ENCODE results near the gene CHMP4A. TPM values are rescaled to one million over a fixed set of nuclear protein-coding genes. Genes with fewer than 3 reads are reported as not detected.

CHMP4A gene
- total and polyA plus RNA-seq, 2 of the 13 experiments (the other 11 are each of a cell fraction or from before 2014, with no cell fraction given) = 83.6 to 113 TPM

DNA sequence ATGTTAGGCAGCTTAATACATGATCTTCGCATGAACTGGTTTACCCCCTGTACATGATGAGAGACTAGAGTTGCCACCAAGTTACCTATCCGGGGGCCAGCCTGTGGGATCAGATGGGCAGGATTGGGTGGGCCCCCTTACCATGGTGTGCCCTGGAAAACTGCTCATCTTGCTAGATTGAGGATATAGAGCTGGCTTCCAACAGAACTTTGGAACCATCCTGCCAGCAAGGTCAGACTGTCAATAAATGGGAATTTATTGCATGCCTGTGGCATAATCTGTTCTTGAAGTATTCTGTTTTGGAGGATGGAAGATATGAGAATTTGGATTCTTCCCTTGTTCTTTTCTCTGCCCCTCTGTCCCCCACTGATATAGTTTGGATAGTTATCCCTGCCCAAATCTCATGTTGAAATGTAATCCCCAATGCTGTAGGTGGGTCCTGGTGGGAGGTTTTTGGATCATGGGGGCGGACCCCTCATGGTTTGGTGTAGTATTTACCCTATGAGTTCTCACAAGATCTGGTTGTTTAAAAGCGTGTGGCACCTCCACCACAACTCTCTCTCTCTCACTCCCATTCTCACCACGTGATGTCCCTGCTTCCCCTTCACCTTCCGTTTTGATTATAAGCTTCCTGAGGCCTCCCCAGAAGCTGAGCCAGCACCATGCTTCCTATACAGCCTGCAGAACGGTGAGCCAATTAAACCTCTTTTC lies 14.3 kb downstream of the CHMP4A start (continued):
- peak; percentile 45; the same call in 1 of the 2 replicates for TF ChIP-seq HNF1B (CRISPR knock-in tag; IDR thresholded peaks at IDR 0.05)
- no peak for TF ChIP-seq NFKB2 (CRISPR knock-in tag; IDR thresholded peaks at IDR 0.05; ENCODE audit: borderline replicate concordance)
- TF ChIP-seq SAP130 (CRISPR knock-in tag; IDR thresholded peaks at IDR 0.05; ENCODE audit: low read depth) = 0 out of 2 replicates have a peak, but pooled peaks have one; percentile 26
- TF ChIP-seq, protein P1, sequence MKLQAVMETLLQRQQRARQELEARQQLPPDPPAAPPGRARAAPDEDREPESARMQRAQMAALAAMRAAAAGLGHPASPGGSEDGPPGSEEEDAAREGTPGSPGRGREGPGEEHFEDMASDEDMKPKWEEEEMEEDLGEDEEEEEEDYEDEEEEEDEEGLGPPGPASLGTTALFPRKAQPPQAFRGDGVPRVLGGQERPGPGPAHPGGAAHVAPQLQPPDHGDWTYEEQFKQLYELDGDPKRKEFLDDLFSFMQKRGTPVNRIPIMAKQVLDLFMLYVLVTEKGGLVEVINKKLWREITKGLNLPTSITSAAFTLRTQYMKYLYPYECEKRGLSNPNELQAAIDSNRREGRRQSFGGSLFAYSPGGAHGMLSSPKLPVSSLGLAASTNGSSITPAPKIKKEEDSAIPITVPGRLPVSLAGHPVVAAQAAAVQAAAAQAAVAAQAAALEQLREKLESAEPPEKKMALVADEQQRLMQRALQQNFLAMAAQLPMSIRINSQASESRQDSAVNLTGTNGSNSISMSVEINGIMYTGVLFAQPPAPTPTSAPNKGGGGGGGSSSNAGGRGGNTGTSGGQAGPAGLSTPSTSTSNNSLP (IDR thresholded peaks at IDR 0.05; ENCODE audit: low read depth, low read length) = peak; percentile 20; the same call in 1 of the 2 replicates
- peak; percentile 23 for TF ChIP-seq TEAD3 (CRISPR knock-in tag; optimal IDR thresholded peaks at IDR 0.05; ENCODE audit: borderline replicate concordance)
- 0 out of 2 replicates have a peak, but pooled peaks have one; percentile 17 for TF ChIP-seq ZNF430 (CRISPR knock-in tag; IDR thresholded peaks at IDR 0.05)
- no peak for TF ChIP-seq KLF15 (CRISPR knock-in tag; IDR thresholded peaks at IDR 0.05; ENCODE audit: borderline replicate concordance)
- 0 out of 2 replicates have a peak, but pooled peaks have one; percentile 31 for TF ChIP-seq KAT7 (CRISPR knock-in tag; IDR thresholded peaks at IDR 0.05; ENCODE audit: borderline replicate concordance)
- 0 out of 2 replicates have a peak, but pooled peaks have one; percentile 25 for TF ChIP-seq ZNF691 (CRISPR knock-in tag; IDR thresholded peaks at IDR 0.05; ENCODE audit: borderline replicate concordance, low read depth)
- TF ChIP-seq, protein P2, sequence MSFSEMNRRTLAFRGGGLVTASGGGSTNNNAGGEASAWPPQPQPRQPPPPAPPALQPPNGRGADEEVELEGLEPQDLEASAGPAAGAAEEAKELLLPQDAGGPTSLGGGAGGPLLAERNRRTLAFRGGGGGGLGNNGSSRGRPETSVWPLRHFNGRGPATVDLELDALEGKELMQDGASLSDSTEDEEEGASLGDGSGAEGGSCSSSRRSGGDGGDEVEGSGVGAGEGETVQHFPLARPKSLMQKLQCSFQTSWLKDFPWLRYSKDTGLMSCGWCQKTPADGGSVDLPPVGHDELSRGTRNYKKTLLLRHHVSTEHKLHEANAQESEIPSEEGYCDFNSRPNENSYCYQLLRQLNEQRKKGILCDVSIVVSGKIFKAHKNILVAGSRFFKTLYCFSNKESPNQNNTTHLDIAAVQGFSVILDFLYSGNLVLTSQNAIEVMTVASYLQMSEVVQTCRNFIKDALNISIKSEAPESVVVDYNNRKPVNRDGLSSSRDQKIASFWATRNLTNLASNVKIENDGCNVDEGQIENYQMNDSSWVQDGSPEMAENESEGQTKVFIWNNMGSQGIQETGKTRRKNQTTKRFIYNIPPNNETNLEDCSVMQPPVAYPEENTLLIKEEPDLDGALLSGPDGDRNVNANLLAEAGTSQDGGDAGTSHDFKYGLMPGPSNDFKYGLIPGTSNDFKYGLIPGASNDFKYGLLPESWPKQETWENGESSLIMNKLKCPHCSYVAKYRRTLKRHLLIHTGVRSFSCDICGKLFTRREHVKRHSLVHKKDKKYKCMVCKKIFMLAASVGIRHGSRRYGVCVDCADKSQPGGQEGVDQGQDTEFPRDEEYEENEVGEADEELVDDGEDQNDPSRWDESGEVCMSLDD (CRISPR knock-in tag; IDR thresholded peaks at IDR 0.05; ENCODE audit: borderline replicate concordance) = no peak
- TF ChIP-seq GATAD2A (CRISPR knock-in tag; IDR thresholded peaks at IDR 0.05) = peak; percentile 43
- TF ChIP-seq ZNF318 (CRISPR knock-in tag; IDR thresholded peaks at IDR 0.05) = no peak
- no peak for TF ChIP-seq MEIS2 (CRISPR knock-in tag; IDR thresholded peaks at IDR 0.05)

Data from HepG2 (cell line).